Prostate gland (tissue), 2 donors: ENCODE results near the gene FAM89A.

Experiments
- CTCF ChIP-seq, 4 experiments: fragments of 200-600 bp in 2 of 4; fragments of 450-650 bp in 2 of 4; sonication (generic) in 2 of 4; IDR thresholded peaks; 1 replicate in 3 of 4; 2 replicates in 1 of 4; pipeline ENCODE4 v1.5.1; 2016 to 2019; ENCODE audit warnings: antibody characterized with exemption in 4 of 4, mild to moderate bottlenecking in 2 of 4, moderate library complexity in 2 of 4
- POLR2A ChIP-seq: fragments of 450-650 bp; IDR thresholded peaks from one replicate; pipeline ENCODE4 v1.6.1; 2016; ENCODE audit warnings: antibody characterized with exemption, mild to moderate bottlenecking
- POLR2AphosphoS5 ChIP-seq: sonication (generic); formaldehyde crosslinking; IDR thresholded peaks from one replicate; pipeline ENCODE4 v1.6.1; 2017; ENCODE audit warnings: antibody characterized with exemption

- TF ChIP-seq CTCF (IDR thresholded peaks at IDR 0.05) (no peak), POLR2A (no peak), POLR2AphosphoS5 (no peak)
Observed at GRCh38 chr1:231049121-231049979, 9.3 kb upstream of the FAM89A start.
